Measurements from ENCODE around the gene MAGEA1.

MAGEA1 gene

DNA sequence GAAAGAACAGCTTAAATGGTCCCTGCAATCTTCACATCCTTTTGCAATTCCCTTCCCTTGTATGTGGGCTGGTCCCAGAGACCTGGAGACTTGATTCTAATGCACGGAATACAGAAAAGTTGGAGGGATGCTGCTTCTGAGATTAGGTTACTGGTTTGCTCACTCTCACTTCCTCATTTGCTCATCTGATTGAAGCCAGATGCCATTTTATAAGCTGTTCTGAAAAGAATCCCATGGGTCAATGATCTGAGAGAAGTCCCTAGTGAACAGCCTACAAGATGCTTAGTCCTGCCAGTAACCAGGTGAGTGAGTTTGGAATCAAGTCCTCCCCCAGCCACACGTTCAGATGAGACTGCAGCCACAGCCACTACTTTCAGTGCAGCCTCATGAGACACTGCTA is 35.9 kb downstream of the MAGEA1 start:
- H3K9me3 Mint-ChIP-seq (ENCODE audit: low read depth): peaks cover 10% of the 10 kb centered on the region
- H3K4me3 Mint-ChIP-seq: no peak overlapping the region
- H3K4me1 Mint-ChIP-seq (ENCODE audit: low read depth): no peaks in the 10 kb centered on the region
- H3K27me3 Mint-ChIP-seq: peaks cover 6% of the 10 kb centered on the region
- no peaks in the 10 kb centered on the region for H3K36me3 Mint-ChIP-seq
- no peak overlapping the region for H3K27ac Mint-ChIP-seq

DNA sequence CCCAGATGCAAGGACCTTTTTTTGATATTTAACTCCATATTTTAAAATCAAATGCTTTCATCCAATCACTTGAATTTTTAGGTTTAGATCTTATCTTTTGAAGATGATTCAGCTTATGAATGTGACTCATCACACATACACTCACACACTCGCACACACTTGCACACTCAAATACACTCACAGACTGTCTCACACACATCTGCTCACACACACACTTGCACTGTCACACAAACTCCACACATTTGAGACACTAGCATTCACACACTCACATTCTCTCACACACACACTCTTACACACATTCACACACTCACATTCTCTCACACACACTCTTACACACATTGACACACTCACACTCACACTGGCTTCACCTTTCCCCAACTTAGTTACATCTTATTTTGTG is 37.8 kb downstream of the MAGEA1 start:
- Mint-ChIP-seq H3K9me3 (ENCODE audit: low read depth) (no peaks in the 10 kb centered on the region), H3K27me3 (no peaks in the 10 kb centered on the region)

DNA sequence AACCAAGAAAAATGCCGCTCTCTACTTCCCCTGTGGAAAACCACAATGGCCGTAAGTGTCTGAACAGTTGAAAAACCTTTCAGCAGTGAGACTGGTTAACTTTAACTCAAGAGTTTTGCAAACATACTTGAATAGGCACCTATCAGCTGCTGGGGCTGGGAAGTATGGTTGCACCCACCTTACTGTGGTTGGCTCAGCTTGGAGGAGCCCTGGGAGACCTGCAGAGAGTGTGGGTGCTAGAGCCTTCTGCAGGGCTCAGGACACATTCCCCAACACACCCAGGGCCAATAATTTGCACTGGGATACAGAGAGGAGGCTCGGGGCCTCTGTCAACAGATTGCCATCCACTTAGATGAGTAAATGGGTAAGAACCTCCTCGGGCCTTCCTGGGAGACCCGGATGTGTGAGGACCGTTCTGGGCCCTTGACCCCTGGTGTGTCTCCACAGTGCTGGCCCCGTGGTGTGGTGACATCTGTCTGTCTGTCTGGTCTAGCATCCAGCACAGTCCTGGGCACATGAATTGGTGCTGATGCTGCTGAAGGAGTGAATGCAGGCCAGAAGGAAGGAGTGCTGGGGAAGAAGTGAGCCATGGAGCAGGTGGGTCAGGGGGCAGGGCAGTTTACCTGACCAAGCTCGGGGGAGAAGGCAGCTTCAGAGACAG is 46.5 kb downstream of the MAGEA1 start:
- Mint-ChIP-seq H3K4me1 (ENCODE audit: low read depth) (no peaks in the 10 kb centered on the region), H3K27me3 (peaks cover 4% of the 10 kb centered on the region), H3K9me3 (ENCODE audit: low read depth) (no peaks in the 10 kb centered on the region), H3K4me3 (no peak overlapping the region), H3K27ac (no peak overlapping the region), H3K36me3 (no peaks in the 10 kb centered on the region)

More for the DNA sequence above, 37.8 kb downstream of the MAGEA1 start:
- no peaks in the 10 kb centered on the region for H3K36me3 Mint-ChIP-seq
- H3K4me3 Mint-ChIP-seq: no peak overlapping the region
- H3K4me1 Mint-ChIP-seq (ENCODE audit: low read depth): no peaks in the 10 kb centered on the region
- no peak overlapping the region for H3K27ac Mint-ChIP-seq

DNA sequence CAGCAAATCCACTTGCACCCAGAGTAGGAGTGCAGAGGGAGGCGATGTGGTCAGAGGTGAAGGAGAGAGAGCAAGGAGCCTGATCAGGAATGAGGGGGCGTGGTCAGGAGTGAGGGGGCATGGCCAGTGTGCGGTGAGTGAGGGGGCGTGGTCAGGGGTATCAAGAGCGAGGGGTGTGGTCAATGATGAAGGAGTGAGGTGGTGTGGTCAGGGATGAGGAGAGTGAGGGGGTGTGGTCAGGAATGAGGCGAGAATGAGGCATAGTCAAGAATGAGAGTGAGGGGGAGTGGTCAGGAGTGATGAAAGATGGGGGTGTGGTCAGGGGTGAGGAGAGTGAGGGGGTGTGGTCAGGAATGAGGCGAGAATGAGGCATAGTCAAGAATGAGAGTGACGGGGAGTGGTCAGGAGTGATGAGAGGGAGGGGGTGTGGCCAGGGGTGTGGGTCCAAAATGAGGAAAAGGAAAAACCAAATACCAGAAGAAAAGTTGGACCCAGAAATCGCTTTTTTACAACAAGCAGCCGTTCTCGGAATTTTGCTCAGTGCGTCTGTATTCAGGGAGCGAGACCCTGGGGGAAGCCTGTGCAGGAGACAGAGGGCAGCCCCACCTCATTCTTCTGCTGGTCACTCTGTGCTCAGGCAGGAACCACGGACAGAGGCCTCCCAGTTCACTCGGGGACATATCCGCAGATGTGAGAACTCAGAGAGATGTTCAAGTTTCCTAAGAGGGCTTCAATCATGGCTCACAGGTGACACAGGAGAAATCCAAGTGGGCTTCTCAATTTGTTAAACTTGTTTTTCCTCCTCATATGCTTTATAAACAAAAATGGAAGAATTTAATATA is 47.5 kb downstream of the MAGEA1 start:
- Mint-ChIP-seq H3K27ac (no peak overlapping the region), H3K27me3 (peaks cover 4% of the 10 kb centered on the region), H3K36me3 (no peaks in the 10 kb centered on the region)

More for the DNA sequence above, 47.5 kb downstream of the MAGEA1 start:
- H3K4me1 Mint-ChIP-seq (ENCODE audit: low read depth): no peaks in the 10 kb centered on the region
- H3K4me3 Mint-ChIP-seq: no peak overlapping the region
- H3K9me3 Mint-ChIP-seq (ENCODE audit: low read depth): no peaks in the 10 kb centered on the region
